GM06990 (cell line): Measurements from ENCODE around the gene PROB1.
"Not testable (repeated sequence)": the region's sequence is repeated elsewhere in the genome, so short reads cannot be mapped to it uniquely, and the experiment has no call there.

Experiments
- DNase-seq: peaks from one replicate; pipeline ENCODE4 v3.0.0-alpha.2; 2011; ENCODE audit not compliant: insufficient read length; ENCODE audit errors: extremely low read depth
- H3K27me3 ChIP-seq: replicated peaks from 2 replicates; pipeline ENCODE4 v1.6.0; 2011; ENCODE audit warnings: low read length; ENCODE audit not compliant: control insufficient read depth, insufficient read depth
- H3K36me3 ChIP-seq: 2 replicates; pipeline ENCODE4 v1.5.1; 2011; ENCODE audit warnings: low read length; ENCODE audit not compliant: control insufficient read depth, insufficient read depth
- H3K4me3 ChIP-seq: replicated peaks from 2 replicates; pipeline ENCODE4 v1.5.1; 2011; ENCODE audit warnings: low read depth, mild to moderate bottlenecking, control low read depth, low read length
- CTCF ChIP-seq: IDR thresholded peaks from 2 replicates; pipeline ENCODE4 v1.5.1; 2011; ENCODE audit warnings: low read length, control low read depth, mild to moderate bottlenecking, inconsistent platforms; ENCODE audit not compliant: insufficient read depth, poor library complexity, severe bottlenecking

PROB1 gene

GRCh38 chr5:139354186-139354585 is 40.7 kb downstream of the PROB1 start:
- H3K36me3 ChIP-seq = no peaks in the 10 kb centered on the region
- no peak for DNase-seq
- TF ChIP-seq CTCF = no peak

GRCh38 chr5:139347863-139348262 is 47.0 kb downstream of the PROB1 start:
- H3K36me3 ChIP-seq, DNase-seq, H3K27me3 ChIP-seq, H3K4me3 ChIP-seq: not testable (repeated sequence)

More at GRCh38 chr5:139354186-139354585, 40.7 kb downstream of the PROB1 start:
- Histone ChIP-seq H3K27me3 (no peaks in the 10 kb centered on the region), H3K4me3 (no peak overlapping the region)

GRCh38 chr5:139345442-139345841 is 49.5 kb downstream of the PROB1 start:
- not testable (repeated sequence) for H3K27me3 ChIP-seq, H3K36me3 ChIP-seq, DNase-seq, H3K4me3 ChIP-seq

- TF ChIP-seq CTCF = no peak
- no peak overlapping the region for H3K4me3 ChIP-seq
These were observed 50.7 kb downstream of the PROB1 start for GRCh38 chr5:139344177-139344576.

GRCh38 chr5:139343476-139343875 is 51.4 kb downstream of the PROB1 start:
- Histone ChIP-seq H3K27me3 (no peaks in the 10 kb centered on the region), H3K36me3 (no peaks in the 10 kb centered on the region; the same call in 1 of the 2 replicates), H3K4me3 (peak overlapping the region; percentile 99)
- no peak for TF ChIP-seq CTCF
- DNase-seq = no peak

More at GRCh38 chr5:139344177-139344576, 50.7 kb downstream of the PROB1 start:
- H3K27me3 ChIP-seq = no peaks in the 10 kb centered on the region
- H3K36me3 ChIP-seq = no peaks in the 10 kb centered on the region; the same call in 1 of the 2 replicates
- DNase-seq = no peak

- DNase-seq = no peak
- Histone ChIP-seq H3K27me3 (no peaks in the 10 kb centered on the region), H3K4me3 (peak overlapping the region; percentile 99), H3K36me3 (no peaks in the 10 kb centered on the region; the same call in 1 of the 2 replicates)
- TF ChIP-seq CTCF = no peak
These were observed 52.5 kb downstream of the PROB1 start for GRCh38 chr5:139342423-139342723.

- H3K4me3 ChIP-seq = peak within 1 kb of the TSS; percentile 99
- H3K36me3 ChIP-seq = no peaks in the 10 kb centered on the region; the same call in 1 of the 2 replicates
- no peaks in the 10 kb centered on the region for H3K27me3 ChIP-seq
- peak; percentile 92 for TF ChIP-seq CTCF
- peak; percentile 95 for DNase-seq
These were observed 53.0 kb downstream of the PROB1 start, which contains the start of gene PAIP2 for GRCh38 chr5:139341689-139342422. Gene PAIP2, plus strand, starts transcription at chr5:139341854. Its CDS starts 21,931 bp downstream, at chr5:139363785.
